HCT116 (cell line): ENCODE measurements around the gene ADA. TPM values are rescaled to one million over a fixed set of nuclear protein-coding genes. Genes with fewer than 3 reads are reported as not detected.

Experiments used
- ATAC-seq: fragments of 200-7000 bp; cut with Tn5 transposase; 2 replicates; pipeline ENCODE4 v1.9.1; 2020; ENCODE audit warnings: mild to moderate bottlenecking, moderate library complexity
- BruUV-seq: library from RNA; stranded (reverse); fragments of 400-500 nt; replicated peaks from 2 replicates; lab custom pipeline; 2021; lab: Mats Ljungman, UMichigan
- CTCF ChIA-PET: fragments of 300-600 bp; sonication (Branson Sonifier 250); formaldehyde crosslinking; loops from one replicate; lab custom pipeline; 2021; ENCODE audit warnings: antibody characterized with exemption; lab: Charles Lee
- POLR2A ChIA-PET: fragments of 300-600, 350-600 bp; sonication (Branson Sonifier 250); formaldehyde crosslinking; loops from one replicate; lab custom pipeline; 2021; ENCODE audit warnings: antibody characterized with exemption; lab: Charles Lee
- RAD21 ChIA-PET, 2 experiments: fragments of 300-600 bp; sonication (Branson Sonifier 250); formaldehyde crosslinking; loops; one replicate each; lab custom pipeline; 2023; ENCODE audit warnings: low total read pairs in 2 of 2; ENCODE audit not compliant: uncharacterized antibody in 2 of 2, unreplicated experiment in 2 of 2, low non-redundant PET in 1 of 2; lab: Charles Lee
- DNase-seq: peaks from one replicate; pipeline ENCODE4 v3.0.0-alpha.2; 2010; ENCODE audit warnings: low read depth, low spot score
- H2AFZ ChIP-seq: fragments of 200-600 bp; shearing (Covaris generic), sonication (generic); 2 replicates; pipeline ENCODE4 v1.6.1; 2017; ENCODE audit warnings: low read depth, mixed run types, mixed read lengths, antibody characterized with exemption, low read length; ENCODE audit not compliant: poor library complexity, severe bottlenecking
- H3K27ac ChIP-seq: 2 replicates; pipeline ENCODE4 v1.5.1; 2012; ENCODE audit warnings: low read depth, low read length
- H3K27me3 ChIP-seq: fragments of 200-600 bp; sonication (generic); 2 replicates; pipeline ENCODE4 v1.6.1; 2016; ENCODE audit warnings: mixed run types, low read length, mixed read lengths; ENCODE audit not compliant: insufficient read depth
- H3K36me3 ChIP-seq, 2 experiments: fragments of 200-500 bp in 1 of 2; fragments of 200-600 bp in 1 of 2; sonication (Bioruptor generic) in 1 of 2; sonication (generic) in 1 of 2; 2 replicates each; pipeline versions ENCODE4 v1.5.1 to v1.6.1; 2014 to 2016; ENCODE audit warnings: low read length in 2 of 2, inconsistent platforms in 1 of 2, mixed read lengths in 1 of 2, mixed run types in 1 of 2; ENCODE audit not compliant: insufficient read depth in 2 of 2, control insufficient read depth in 1 of 2
- H3K4me1 ChIP-seq, 2 experiments: fragments of 200-600 bp in 1 of 2; sonication (generic) in 1 of 2; 2 replicates each; pipeline versions ENCODE4 v1.5.1 to v1.6.1; 2012 to 2017; ENCODE audit warnings: low read length in 2 of 2, inconsistent platforms in 1 of 2, mild to moderate bottlenecking in 1 of 2, mixed read lengths in 1 of 2, mixed run types in 1 of 2, moderate library complexity in 1 of 2; ENCODE audit not compliant: insufficient read depth in 2 of 2, control insufficient read depth in 1 of 2
- H3K4me2 ChIP-seq: fragments of 200-600 bp; sonication (generic); 2 replicates; pipeline ENCODE4 v1.6.1; 2017; ENCODE audit warnings: mixed run types, low read length, mixed read lengths
- H3K4me3 ChIP-seq, 2 experiments: fragments of 200-600 bp in 1 of 2; sonication (generic) in 1 of 2; replicated peaks in 1 of 2; 2 replicates each; pipeline ENCODE4 v1.5.1; 2011 to 2016; ENCODE audit warnings: low read length in 2 of 2, control low read depth in 1 of 2, low read depth in 1 of 2, mild to moderate bottlenecking in 1 of 2, mixed read lengths in 1 of 2, mixed run types in 1 of 2
- H3K79me2 ChIP-seq: fragments of 200-600 bp; sonication (generic); 2 replicates; pipeline ENCODE4 v1.6.1; 2017; ENCODE audit warnings: mild to moderate bottlenecking, mixed run types, low read length, moderate library complexity, mixed read lengths; ENCODE audit not compliant: insufficient read depth
- H3K9ac ChIP-seq: fragments of 200-600 bp; sonication (generic); 2 replicates; pipeline ENCODE4 v1.6.1; 2016; ENCODE audit warnings: low read length, mixed read lengths
- H3K9me2 ChIP-seq: fragments of 200-600 bp; sonication (generic), shearing (Covaris generic); 2 replicates; pipeline ENCODE4 v1.6.1; 2017; ENCODE audit warnings: mixed run types, mild to moderate bottlenecking, moderate library complexity; ENCODE audit not compliant: insufficient read depth
- H3K9me3 ChIP-seq, 2 experiments: fragments of 200-500 bp in 1 of 2; fragments of 200-600 bp in 1 of 2; sonication (Bioruptor generic) in 1 of 2; sonication (generic) in 1 of 2; 2 replicates each; pipeline ENCODE4 v1.6.1; 2014 to 2017; ENCODE audit warnings: low read length in 2 of 2, mixed read lengths in 2 of 2, inconsistent platforms in 1 of 2, low read depth in 1 of 2, mild to moderate bottlenecking in 1 of 2, mixed run types in 1 of 2, moderate library complexity in 1 of 2; ENCODE audit not compliant: control insufficient read depth in 1 of 2, insufficient read depth in 1 of 2
- H4K20me1 ChIP-seq: fragments of 200-600 bp; sonication (generic), shearing (Covaris generic); 2 replicates; pipeline ENCODE4 v1.6.1; 2017; ENCODE audit warnings: mixed run types, mild to moderate bottlenecking, moderate library complexity; ENCODE audit not compliant: insufficient read depth
- CBX3 ChIP-seq: IDR thresholded peaks from 2 replicates; pipeline ENCODE4 v1.6.1; 2012; ENCODE audit warnings: low read depth
- CEBPB ChIP-seq: IDR thresholded peaks from 2 replicates; pipeline ENCODE4 v1.6.1; 2012; ENCODE audit warnings: low read depth
- EZH2phosphoT487 ChIP-seq: fragments of 200-600 bp; IDR thresholded peaks from 2 replicates; pipeline ENCODE4 v1.6.1; 2018; ENCODE audit warnings: antibody characterized with exemption, borderline replicate concordance
- FOSL1 ChIP-seq: IDR thresholded peaks from 2 replicates; pipeline ENCODE4 v1.6.1; 2012; ENCODE audit warnings: low read depth
- POLR2AphosphoS5 ChIP-seq: IDR thresholded peaks from 2 replicates; pipeline ENCODE4 v1.6.1; 2011; ENCODE audit warnings: mild to moderate bottlenecking, low read depth, low read length, moderate library complexity
- intact Hi-C: fragments of 100-400 bp; cut with micrococcal nuclease; formaldehyde crosslinking; loops from 2 replicates; pipeline ENCODE4 v1.10.0; 2022
- total RNA-seq: library from RNA; stranded (reverse); gene quantifications from one replicate; pipeline ENCODE4 v1.2.1, GENCODE V29; 2021; ENCODE audit not compliant: unreplicated experiment

ADA gene
- total RNA-seq, 1 experiment from 2014 or later, result 25.9 TPM

DNA sequence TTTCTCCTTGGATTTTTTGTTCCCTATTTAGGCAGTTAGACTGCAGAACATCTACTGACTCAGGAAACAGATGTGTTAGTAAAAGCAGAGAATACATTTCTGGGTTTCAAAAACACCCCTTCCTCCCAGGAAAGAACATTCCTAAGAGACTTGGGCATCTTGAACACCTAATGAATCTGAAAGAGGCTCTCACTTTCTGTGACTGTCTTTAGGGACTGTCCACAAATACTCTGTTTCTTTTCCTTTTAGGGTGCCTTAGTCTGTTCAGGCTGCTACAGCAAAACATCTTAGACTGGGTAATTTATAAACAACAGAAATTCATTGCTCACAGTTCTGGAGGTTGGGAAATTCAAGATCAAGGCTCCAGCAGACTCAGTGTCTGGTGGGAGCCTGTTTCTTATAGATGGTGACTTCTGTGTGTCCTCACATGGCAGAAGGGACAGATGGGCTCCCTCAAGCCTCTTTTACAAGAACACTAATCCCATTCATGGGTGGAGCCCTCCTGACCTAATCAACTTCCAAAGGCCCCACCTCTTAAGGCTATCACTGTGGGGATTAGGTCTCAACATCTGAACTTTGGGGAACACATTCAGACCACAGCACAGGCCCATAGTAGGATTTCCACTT, 44.3 kb upstream of the ADA start:
- peaks cover 0 to 5% of the 10 kb centered on the region in 2 experiments; a peak in 1 of 4 replicates for H3K9me3 ChIP-seq
- H3K27me3 ChIP-seq, result 0 out of 2 replicates have a peak, but pooled peaks cover 4% of the 10 kb centered on the region
- H3K4me2 ChIP-seq, result no peak overlapping the region
- H3K79me2 ChIP-seq, result no peaks in the 10 kb centered on the region
- POLR2A ChIA-PET, result no interaction called here
- no peak overlapping the region for H3K9ac ChIP-seq
- CTCF ChIA-PET, result interaction anchor here (1.0 kb wide), 1 partner anchor 12 kb away, joined by 3 read pairs; no protein-coding TSS in a partner anchor
- no peaks in the 10 kb centered on the region for H4K20me1 ChIP-seq
- DNase-seq (no peak), ATAC-seq (no peak)
- H3K4me1 ChIP-seq, result peaks cover 19 to 20% of the 10 kb centered on the region in 2 experiments
- no peak overlapping the region for H3K27ac ChIP-seq
- no peak overlapping the region for H2AFZ ChIP-seq
- BruUV-seq, result no TSS peak
- RAD21 ChIA-PET, result no interaction called here
- H3K9me2 ChIP-seq, result no peaks in the 10 kb centered on the region
- H3K4me3 ChIP-seq, result no peak overlapping the region
- intact Hi-C loops, result no loop called here
- H3K36me3 ChIP-seq, result no peaks in the 10 kb centered on the region
- no peak for TF ChIP-seq FOSL1
- no peak for TF ChIP-seq EZH2phosphoT487
- TF ChIP-seq POLR2AphosphoS5, result no peak

- ChIA-PET POLR2A (no interaction called here), CTCF (interaction anchor here (1.0 kb wide), 1 partner anchor 12 kb away, joined by 3 read pairs; no protein-coding TSS in a partner anchor)
- peaks cover 0 to 5% of the 10 kb centered on the region in 2 experiments; a peak in 1 of 4 replicates for H3K9me3 ChIP-seq
- no TSS peak for BruUV-seq
- intact Hi-C loops, result no loop called here
- no peak overlapping the region for H2AFZ ChIP-seq
- ATAC-seq, result no peak
- no peaks in the 10 kb centered on the region for H3K79me2 ChIP-seq
- H3K27ac ChIP-seq, result no peak overlapping the region
- TF ChIP-seq EZH2phosphoT487 (no peak), CBX3 (no peak), CEBPB (no peak)
- TF ChIP-seq, all 23 proteins: peak for 0
- Histone ChIP-seq H3K4me2 (no peak overlapping the region), H3K4me3 (no peak overlapping the region), H4K20me1 (no peaks in the 10 kb centered on the region), H3K27me3 (0 out of 2 replicates have a peak, but pooled peaks cover 4% of the 10 kb centered on the region), H3K9me2 (no peaks in the 10 kb centered on the region), H3K4me1 (peaks cover 18 to 19% of the 10 kb centered on the region in 2 experiments), H3K9ac (no peak overlapping the region), H3K36me3 (no peaks in the 10 kb centered on the region)
- RAD21 ChIA-PET, result no interaction called here
- no peak for DNase-seq
These were observed 43.8 kb upstream of the ADA start for GRCh38 chr20:44695295-44695673.
